Tibial artery (tissue), 4 donors: ENCODE data around the gene PLN.
A peak's percentile ranks its signal among the peaks of the same experiment; 100 is the strongest.

Experiments used
- DNase-seq, 2 donors: peaks; one replicate each; pipeline ENCODE4 v3.0.0-alpha.2; 2019
- H3K27ac ChIP-seq, 2 donors: fragments of 200-600 bp; sonication (generic) in 1 of 2; 1 replicate in 1 of 2; 2 replicates in 1 of 2; pipeline ENCODE4 v1.5.1; 2018 to 2019; ENCODE audit warnings: mild to moderate bottlenecking in 1 of 2
- H3K27me3 ChIP-seq, 2 donors: fragments of 200-600 bp; sonication (generic) in 1 of 2; one replicate each; pipeline versions ENCODE4 v1.5.1 to v1.6.0; 2016 to 2019
- H3K36me3 ChIP-seq, 3 donors: fragments of 200-600 bp; sonication (generic) in 2 of 3; one replicate each; pipeline ENCODE4 v1.5.1; 2016 to 2019; ENCODE audit warnings: mild to moderate bottlenecking in 2 of 3
- H3K4me1 ChIP-seq, 4 donors: fragments of 200-600 bp; sonication (generic) in 2 of 4; 1 replicate in 3 of 4; 2 replicates in 1 of 4; pipeline ENCODE4 v1.5.1; 2016 to 2019
- H3K4me3 ChIP-seq, 2 donors: fragments of 200-600 bp; sonication (generic) in 1 of 2; 1 replicate in 1 of 2; 2 replicates in 1 of 2; pipeline ENCODE4 v1.5.1; 2018 to 2019; ENCODE audit warnings: mild to moderate bottlenecking in 2 of 2
- H3K9me3 ChIP-seq, 3 donors: fragments of 200-600 bp; sonication (generic) in 1 of 3; one replicate each; pipeline ENCODE4 v1.5.1; 2016 to 2019
- intact Hi-C: fragments of 100-400 bp; cut with DNase I; formaldehyde crosslinking; loops from one replicate; pipeline ENCODE4 v1.15.0; 2023; ENCODE audit warnings: low total_unique reads
- TF ChIP-seq, protein P1 (sequence below), 2 experiments: fragments of 200-600 bp in 1 of 2; fragments of 450-650 bp in 1 of 2; IDR thresholded peaks; one replicate each; pipeline ENCODE4 v1.5.1; 2017 to 2019; ENCODE audit warnings: antibody characterized with exemption in 2 of 2, mild to moderate bottlenecking in 1 of 2, moderate library complexity in 1 of 2

Gene PLN

DNA sequence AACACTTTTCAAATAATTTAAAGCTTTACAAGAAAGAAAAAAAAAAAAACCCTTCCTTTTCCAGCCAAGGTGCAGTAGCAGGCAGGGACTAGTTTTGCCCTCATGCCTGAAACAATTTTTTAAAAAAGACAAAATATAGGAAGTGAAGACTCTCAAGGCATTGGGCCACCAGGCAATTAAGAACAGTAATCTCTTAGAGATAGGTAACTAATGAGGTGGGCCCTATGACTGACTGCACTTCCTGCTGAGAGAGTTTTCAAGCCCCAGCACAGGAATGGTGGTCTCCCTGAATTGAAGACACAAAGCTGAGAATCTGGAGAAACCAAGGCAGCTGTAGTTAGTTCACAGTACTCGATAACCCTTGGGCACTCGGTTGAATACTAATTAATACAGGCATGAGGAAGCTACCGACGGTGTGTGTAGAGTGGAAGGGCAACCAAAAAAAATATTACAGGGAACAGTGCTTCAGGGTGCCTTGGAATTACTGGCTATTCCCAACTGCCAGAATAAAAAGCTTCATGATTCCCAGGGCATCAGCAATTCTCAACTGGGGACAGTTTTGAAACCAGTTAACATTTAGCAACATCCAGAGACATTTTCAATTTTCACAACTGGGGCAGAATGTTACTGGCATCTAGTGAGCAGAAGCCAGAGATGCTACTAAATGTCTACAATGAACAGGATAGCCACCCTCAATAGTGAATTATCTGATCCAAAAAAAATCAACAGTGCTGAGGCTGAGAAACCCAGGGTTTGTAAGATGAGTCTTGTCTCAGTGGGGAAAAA, 36.0 kb upstream of the PLN start:
- H3K4me3 ChIP-seq = no peak overlapping the region
- intact Hi-C loops = no loop called here

DNA sequence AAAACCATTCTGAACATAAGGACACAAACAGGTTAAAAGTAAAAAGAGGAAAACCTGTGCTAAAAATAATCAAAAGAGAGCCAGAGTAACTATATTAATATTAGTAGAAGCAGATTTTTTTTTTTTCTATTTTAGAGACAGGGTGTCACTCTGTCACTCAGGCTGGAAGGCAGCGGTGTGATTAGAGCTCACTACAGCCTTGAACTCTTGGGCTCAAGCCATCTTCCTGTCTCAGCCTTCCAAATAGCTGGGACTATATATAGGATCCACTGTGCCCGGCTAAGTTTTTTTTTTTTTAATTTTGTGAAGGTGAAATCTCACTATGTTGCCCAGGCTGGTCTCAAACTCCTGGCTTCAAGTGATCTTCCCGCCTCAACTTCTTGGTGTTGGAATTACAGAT, 33.4 kb upstream of the PLN start:
- intact Hi-C loops = no loop called here
- Histone ChIP-seq H3K27ac (peak overlapping the region in 1 of 2 donors; percentile 47), H3K4me1 (peaks cover 0 to 39% (median 0%) of the 10 kb centered on the region in 4 donors), H3K9me3 (no peaks in the 10 kb centered on the region), H3K36me3 (no peaks in the 10 kb centered on the region), H3K27me3 (no peaks in the 10 kb centered on the region), H3K4me3 (no peak overlapping the region)
- TF ChIP-seq, protein P1, sequence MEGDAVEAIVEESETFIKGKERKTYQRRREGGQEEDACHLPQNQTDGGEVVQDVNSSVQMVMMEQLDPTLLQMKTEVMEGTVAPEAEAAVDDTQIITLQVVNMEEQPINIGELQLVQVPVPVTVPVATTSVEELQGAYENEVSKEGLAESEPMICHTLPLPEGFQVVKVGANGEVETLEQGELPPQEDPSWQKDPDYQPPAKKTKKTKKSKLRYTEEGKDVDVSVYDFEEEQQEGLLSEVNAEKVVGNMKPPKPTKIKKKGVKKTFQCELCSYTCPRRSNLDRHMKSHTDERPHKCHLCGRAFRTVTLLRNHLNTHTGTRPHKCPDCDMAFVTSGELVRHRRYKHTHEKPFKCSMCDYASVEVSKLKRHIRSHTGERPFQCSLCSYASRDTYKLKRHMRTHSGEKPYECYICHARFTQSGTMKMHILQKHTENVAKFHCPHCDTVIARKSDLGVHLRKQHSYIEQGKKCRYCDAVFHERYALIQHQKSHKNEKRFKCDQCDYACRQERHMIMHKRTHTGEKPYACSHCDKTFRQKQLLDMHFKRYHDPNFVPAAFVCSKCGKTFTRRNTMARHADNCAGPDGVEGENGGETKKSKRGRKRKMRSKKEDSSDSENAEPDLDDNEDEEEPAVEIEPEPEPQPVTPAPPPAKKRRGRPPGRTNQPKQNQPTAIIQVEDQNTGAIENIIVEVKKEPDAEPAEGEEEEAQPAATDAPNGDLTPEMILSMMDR (IDR thresholded peaks at IDR 0.05) = no peak
- DNase-seq = no peak

More for the DNA sequence above, 36.0 kb upstream of the PLN start:
- no peak for DNase-seq
- Histone ChIP-seq H3K4me1 (peaks cover 0 to 57% (median 3%) of the 10 kb centered on the region in 4 donors), H3K27me3 (no peaks in the 10 kb centered on the region), H3K36me3 (no peaks in the 10 kb centered on the region), H3K9me3 (no peaks in the 10 kb centered on the region), H3K27ac (peak overlapping the region; percentile 9 to 40)
- TF ChIP-seq, protein P1 (IDR thresholded peaks at IDR 0.05) = no peak

DNA sequence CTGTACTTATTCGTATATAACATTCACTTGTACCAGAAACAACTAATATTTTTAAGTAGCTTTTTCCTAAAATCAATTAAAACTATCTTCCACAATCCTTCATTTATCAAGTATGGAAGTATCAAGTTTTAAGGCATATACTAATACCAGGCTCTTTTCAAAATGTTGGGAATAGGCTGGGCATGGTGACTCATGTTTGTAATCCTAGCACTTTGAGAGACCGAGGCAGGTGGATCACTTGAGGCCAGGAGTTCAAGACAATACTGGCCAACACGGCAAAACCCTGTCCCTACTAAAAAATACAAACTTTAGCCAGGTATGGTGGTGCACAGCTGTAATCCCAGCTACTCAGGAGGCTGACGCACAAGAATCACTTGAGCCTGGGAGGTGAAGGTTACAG, 25.7 kb upstream of the PLN start:
- peaks cover 0 to 22% (median 3%) of the 10 kb centered on the region in 4 donors for H3K4me1 ChIP-seq
- DNase-seq = no peak
- no peaks in the 10 kb centered on the region for H3K9me3 ChIP-seq
- no peak overlapping the region for H3K4me3 ChIP-seq
- H3K27ac ChIP-seq = no peak overlapping the region
- no peaks in the 10 kb centered on the region for H3K27me3 ChIP-seq
- intact Hi-C loops = no loop called here
- peaks cover 0 to 4% (median 0%) of the 10 kb centered on the region in 3 donors for H3K36me3 ChIP-seq
- TF ChIP-seq, protein P1 (IDR thresholded peaks at IDR 0.05) = no peak

DNA sequence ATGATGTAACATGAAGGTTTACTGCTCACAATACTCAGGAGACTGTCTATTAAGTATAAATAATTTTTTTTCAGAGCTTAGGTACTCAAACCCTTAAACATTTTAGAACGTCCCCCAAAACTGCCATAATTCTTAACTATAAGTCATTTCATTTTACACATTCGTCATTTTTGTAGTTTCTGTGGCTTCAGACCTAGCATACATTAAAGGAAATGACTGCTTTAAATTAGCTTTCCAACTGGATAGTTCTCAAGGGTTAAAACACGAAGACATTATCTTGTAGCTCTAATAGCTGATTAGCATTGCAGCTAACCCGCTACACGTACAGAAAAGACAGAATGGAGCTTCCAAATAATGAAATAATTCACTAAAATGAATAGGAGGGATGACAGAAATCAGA, 24.9 kb upstream of the PLN start:
- no peaks in the 10 kb centered on the region for H3K9me3 ChIP-seq
- intact Hi-C loops = no loop called here
- H3K4me1 ChIP-seq = peaks cover 0 to 29% (median 4%) of the 10 kb centered on the region in 4 donors
- no peak overlapping the region for H3K27ac ChIP-seq
- H3K4me3 ChIP-seq = no peak overlapping the region
- peaks cover 0 to 4% (median 0%) of the 10 kb centered on the region in 3 donors for H3K36me3 ChIP-seq
- TF ChIP-seq, protein P1 (IDR thresholded peaks at IDR 0.05) = no peak
- H3K27me3 ChIP-seq = no peaks in the 10 kb centered on the region
- no peak for DNase-seq

DNA sequence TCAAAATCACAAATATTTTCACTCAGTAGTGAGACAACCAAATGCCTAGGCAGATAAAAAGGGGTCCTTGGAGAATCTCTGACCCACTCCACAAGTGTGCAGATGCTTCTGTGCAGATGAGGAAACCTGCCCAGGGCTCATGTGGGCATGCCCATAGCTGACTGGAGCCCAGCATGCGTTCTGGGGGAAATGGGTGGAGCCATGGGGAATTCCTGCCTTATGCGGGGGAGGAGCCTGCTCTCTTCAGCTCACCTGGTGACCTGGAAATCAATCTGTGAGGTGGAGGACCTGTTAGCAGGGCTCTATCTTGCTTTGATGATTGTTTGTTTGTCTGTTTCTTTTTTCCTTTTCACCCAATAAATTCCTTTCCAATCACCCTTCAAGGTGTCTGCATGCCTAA, 23.4 kb upstream of the PLN start:
- H3K36me3 ChIP-seq = peaks cover 0 to 4% (median 0%) of the 10 kb centered on the region in 3 donors
- H3K4me1 ChIP-seq = peaks cover 0 to 43% (median 6%) of the 10 kb centered on the region in 4 donors
- H3K27ac ChIP-seq = no peak overlapping the region
- no peak overlapping the region for H3K4me3 ChIP-seq
- no peak for DNase-seq
- intact Hi-C loops = no loop called here
- H3K27me3 ChIP-seq = no peaks in the 10 kb centered on the region
- TF ChIP-seq, protein P1 (IDR thresholded peaks at IDR 0.05) = no peak
- H3K9me3 ChIP-seq = no peaks in the 10 kb centered on the region
